Left renal cortex interstitium (tissue), 4 donors: ENCODE data around the gene ZNF410. TPM values are rescaled to one million over a fixed set of nuclear protein-coding genes. Genes with fewer than 3 reads are reported as not detected.
"Not testable (repeated sequence)": the region's sequence is repeated elsewhere in the genome, so short reads cannot be mapped to it uniquely, and the experiment has no call there.

ENCODE experiments used
- DNase-seq, 4 donors: peaks; one replicate each; pipeline ENCODE4 v3.0.0-alpha.2; 2013; ENCODE audit warnings: low read depth in 4 of 4, low spot score in 2 of 4, missing footprints in 1 of 4
- polyA plus RNA-seq, 4 donors: library from polyadenylated mRNA; unstranded; fragments of 120-200 nt; gene quantifications; one replicate each; pipeline ENCODE4 v1.2.1, GENCODE V29; 2013; ENCODE audit not compliant: insufficient read length in 4 of 4

Gene ZNF410, protein sequence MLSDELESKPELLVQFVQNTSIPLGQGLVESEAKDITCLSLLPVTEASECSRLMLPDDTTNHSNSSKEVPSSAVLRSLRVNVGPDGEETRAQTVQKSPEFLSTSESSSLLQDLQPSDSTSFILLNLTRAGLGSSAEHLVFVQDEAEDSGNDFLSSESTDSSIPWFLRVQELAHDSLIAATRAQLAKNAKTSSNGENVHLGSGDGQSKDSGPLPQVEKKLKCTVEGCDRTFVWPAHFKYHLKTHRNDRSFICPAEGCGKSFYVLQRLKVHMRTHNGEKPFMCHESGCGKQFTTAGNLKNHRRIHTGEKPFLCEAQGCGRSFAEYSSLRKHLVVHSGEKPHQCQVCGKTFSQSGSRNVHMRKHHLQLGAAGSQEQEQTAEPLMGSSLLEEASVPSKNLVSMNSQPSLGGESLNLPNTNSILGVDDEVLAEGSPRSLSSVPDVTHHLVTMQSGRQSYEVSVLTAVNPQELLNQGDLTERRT
- polyA plus RNA-seq = 10 to 100 TPM; 51.2 to 65.0 (median 56.8) TPM

- peak; percentile 86 to 91 (median 88) for DNase-seq
Measured at GRCh38 chr14:73886449-73887317, at the start of gene ZNF410. TSS of gene ZNF410 (plus strand) at chr14:73886859. CDS start at chr14:73892176, 5,317 bp downstream.

DNA sequence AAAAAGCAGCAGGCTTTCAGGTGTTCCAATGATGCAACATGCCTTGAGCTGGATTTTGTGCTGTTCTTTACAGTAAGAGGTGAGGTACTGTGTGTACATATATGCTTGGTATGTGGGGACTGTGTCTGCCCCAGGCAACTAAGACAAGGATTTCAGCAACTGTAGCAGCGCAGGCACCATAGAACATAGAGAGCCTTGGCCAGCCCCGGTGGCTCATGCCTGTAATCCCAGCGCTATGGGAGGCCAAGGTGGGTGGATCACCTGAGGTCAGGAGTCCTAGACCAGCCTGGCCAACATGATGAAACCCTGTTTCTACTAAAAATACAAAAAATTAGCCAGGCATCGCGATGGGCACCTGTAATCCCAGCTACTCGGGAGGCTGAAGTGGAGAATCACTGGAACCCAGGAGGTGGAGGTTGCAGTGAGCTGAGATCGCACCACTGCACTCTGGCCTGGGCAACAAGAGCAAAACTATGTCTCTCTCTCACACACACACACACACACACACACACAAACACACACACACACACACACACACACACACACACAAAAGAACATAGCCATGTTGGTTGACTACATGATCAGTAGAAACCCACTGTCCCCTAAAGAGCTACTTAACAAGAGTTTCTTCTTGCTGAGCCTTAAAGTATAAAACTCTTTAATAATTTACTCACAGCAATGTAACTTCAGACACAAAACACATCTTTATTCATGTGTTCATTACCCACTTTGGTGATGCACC is 48.2 kb upstream of the ZNF410 start:
- DNase-seq = not testable (repeated sequence)

- no peak for DNase-seq
Measured at GRCh38 chr14:73842201-73842600, 44.5 kb upstream of the ZNF410 start.

GRCh38 chr14:73842851-73843250 is 43.8 kb upstream of the ZNF410 start:
- no peak for DNase-seq

- no peak for DNase-seq
Measured at GRCh38 chr14:73843296-73843695, 43.4 kb upstream of the ZNF410 start.

- no peak for DNase-seq
Measured at GRCh38 chr14:73846947-73847346, 39.7 kb upstream of the ZNF410 start.

DNA sequence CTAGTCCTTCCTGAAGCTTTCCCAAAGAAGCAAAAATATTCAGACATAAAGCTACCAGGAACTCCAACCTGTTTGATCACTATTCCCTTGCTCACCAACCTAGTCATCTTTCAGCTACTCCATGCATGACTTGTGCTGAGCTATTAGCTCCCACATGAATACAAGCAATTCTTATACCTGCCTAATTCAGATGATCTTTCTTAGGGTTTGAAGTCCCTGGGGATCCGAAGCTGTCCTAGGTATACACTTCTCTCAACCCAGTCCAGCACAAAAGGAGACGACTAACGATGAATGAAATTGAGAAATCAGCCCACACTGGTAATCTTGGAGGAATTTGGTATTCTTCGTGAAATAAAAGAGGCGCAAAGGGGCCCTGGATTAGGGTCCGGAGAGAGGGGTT is 35.7 kb upstream of the ZNF410 start:
- no peak for DNase-seq

- peak; percentile 93 to 96 (median 94) for DNase-seq
Measured at GRCh38 chr14:73851567-73852382, 34.9 kb upstream of the ZNF410 start, which contains the start of gene PTGR2. TSS of gene PTGR2 (plus strand) at chr14:73851831. CDS start at chr14:73858863, 7,032 bp downstream.

DNA sequence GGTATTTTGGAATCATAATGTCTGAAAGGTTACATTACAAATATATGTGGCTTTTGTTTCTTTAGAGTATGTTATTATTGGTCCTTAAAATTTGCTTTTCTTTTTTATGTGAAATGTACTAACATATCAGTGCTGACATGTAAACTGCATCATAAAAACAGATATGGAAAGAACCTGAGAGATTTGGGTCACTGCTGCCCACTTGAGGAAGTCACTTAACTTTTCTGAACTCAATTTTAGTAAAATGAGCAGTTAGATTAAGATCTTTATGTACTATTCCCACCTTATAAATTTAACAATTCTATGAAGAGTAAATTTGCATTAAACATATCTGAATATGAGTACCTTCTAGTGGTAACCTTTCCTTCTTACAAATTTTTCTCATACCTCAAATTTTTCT is 27.5 kb upstream of the ZNF410 start:
- no peak for DNase-seq

DNA sequence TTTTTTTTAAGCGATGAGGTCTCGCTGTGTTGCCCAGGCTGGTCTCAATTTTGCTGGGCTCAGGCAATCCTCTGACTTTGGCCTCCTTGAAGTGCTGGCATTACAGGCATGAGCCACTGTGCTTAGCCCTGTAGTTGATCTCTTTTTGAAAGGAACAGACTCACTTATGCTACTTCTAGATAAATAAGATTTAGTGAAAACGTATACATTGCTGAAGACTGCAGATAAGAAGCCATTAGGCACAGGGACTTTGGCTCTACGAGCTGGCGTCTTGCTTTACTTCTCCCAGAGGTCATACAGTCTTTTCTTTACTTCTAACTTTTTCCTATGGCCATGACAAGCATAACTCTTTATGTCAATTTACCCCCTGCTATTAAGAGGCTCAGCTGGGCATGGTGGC is 25.6 kb upstream of the ZNF410 start:
- no peak for DNase-seq

DNA sequence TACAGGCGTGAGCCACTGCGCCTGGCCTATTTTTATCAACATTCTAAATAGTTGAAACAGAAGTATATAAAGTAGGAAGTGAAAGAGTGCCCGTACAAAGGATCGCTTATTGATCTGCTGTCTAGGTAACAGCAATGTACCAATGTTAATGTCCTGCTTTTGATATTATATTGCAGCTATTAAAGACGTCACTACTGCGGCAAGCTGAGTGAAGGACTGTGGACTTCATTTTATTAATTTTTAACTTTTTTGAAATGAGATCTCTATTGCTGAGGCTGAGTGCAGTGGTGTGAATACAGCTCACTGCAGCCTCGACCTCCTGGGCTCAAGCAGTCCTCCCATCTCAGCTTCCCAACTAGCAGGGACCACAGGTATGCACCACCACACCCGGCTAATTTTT is 24.2 kb upstream of the ZNF410 start:
- no peak for DNase-seq

DNA sequence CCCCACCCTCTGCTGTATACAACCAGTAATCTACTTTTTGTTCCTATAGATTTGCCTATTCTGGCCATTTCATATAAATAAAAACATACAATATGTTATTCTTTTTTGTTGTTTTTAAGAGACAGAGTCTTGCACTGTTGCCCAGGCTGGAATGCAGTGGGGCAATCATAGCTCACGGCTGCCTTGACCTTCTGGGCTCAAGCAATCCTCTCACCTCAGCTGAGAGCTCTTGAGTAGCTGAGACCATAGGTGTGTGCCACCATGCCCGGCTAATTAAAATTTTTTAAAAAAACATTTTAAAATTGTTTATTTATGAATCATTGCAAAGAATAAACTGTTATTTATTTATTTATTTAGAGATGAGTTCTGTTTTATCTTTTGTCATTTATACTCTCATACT is 23.4 kb upstream of the ZNF410 start:
- no peak for DNase-seq

GRCh38 chr14:73865534-73866113 is 21.0 kb upstream of the ZNF410 start:
- DNase-seq = no peak

DNA sequence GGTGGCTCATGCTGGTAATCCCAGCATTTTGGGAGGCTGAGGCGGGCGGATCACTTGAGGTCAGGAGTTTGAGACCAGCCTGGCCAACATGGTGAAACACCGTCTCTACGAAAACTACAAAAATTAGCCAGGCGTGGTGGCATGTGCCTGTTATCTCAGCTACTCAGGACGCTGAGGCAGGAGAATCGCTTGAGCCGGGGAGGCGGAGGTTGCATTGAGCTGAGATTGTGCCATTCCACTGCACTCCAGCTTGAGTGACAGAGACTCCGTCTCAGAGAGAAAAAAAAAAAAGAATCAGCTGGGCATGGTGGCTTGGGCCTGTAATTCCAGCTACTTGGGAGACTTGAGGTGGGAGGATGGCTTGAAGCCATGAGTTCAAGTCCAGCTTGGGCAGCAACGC is 16.9 kb upstream of the ZNF410 start:
- not testable (repeated sequence) for DNase-seq

DNA sequence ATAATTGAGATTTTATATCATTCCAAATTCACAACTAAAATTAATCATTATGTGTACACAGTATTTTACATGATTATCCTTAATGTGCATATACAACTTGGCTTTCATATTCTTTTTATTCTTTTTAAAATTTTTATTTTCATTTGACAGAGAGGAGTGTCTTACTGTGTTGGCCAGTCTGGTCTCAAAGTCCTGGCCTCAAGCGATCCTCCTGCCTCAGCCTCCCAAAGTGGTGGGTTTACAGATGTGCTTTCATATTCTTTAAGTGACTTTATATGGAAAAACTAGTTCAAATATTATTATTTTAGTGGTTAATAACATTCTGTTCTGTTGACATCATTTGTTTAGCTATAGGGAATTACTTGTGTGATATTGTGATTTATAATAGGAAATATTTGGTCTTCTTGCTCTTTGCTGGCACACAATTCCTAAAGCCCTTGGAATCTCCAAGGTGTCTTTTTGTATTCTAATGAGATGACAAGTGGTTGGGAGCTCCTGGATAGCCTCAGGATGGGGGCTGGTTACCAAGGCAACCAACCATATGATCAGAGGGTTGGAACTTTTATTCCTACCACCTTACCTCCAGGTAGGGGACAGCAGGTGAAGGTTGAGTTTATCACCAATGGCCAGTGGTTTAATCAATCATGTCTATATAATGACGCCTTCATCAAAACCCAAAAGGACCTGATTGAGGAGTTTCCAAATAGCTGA is 16.0 kb upstream of the ZNF410 start:
- DNase-seq = no peak

- no peak for DNase-seq
Measured at GRCh38 chr14:73873660-73874059, 13.0 kb upstream of the ZNF410 start.

DNA sequence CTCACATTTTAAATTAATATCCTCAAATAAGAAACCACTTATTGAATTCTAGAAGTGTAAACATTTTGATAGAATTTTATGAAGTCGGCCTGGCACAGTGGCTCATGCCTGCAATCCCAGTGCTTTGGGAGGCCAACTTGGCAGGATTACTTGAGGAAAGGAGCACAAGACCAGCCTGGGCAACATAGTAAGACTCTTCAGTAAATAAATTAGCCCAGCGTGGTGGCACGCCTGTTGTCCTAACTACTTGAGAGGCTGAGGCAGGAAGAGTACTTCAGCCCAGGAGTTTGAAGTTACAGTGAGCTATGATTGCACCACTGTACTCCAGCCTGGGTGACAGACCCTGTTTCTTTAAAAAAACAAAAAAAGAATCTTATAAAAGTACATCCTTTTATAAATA is 8.9 kb upstream of the ZNF410 start:
- DNase-seq = no peak

- no peak for DNase-seq
Measured at GRCh38 chr14:73878436-73878835, 8.2 kb upstream of the ZNF410 start.

GRCh38 chr14:73879027-73879426 is 7.6 kb upstream of the ZNF410 start:
- DNase-seq = no peak
